AG04450 (cell line): ENCODE measurements around the gene SEC16A. TPM values are rescaled to one million over a fixed set of nuclear protein-coding genes. Genes with fewer than 3 reads are reported as not detected.

ENCODE experiments used
- CTCF ChIA-PET: fragments of 300-600, 350-600 bp; formaldehyde crosslinking; extraction: SDS; loops from one replicate; lab custom pipeline; 2022; ENCODE audit warnings: antibody characterized with exemption, inconsistent platforms; lab: Charles Lee
- POLR2A ChIA-PET: fragments of 350-600 bp; formaldehyde crosslinking; extraction: SDS; loops from one replicate; lab custom pipeline; 2021; ENCODE audit warnings: antibody characterized with exemption, inconsistent platforms; lab: Yijun Ruan, JAX
- DNase-seq: peaks from one replicate; pipeline ENCODE4 v3.0.0-alpha.2; 2011; ENCODE audit warnings: low read depth, low spot score
- H3K27ac ChIP-seq: one replicate; pipeline ENCODE4 v1.5.1; 2012; ENCODE audit warnings: low read depth, low read length, control low read depth
- H3K27me3 ChIP-seq: one replicate; pipeline ENCODE4 v1.6.0; 2012; ENCODE audit warnings: low read length; ENCODE audit not compliant: control insufficient read depth, insufficient read depth
- H3K4me3 ChIP-seq: 2 replicates; pipeline ENCODE4 v1.5.1; 2011; ENCODE audit warnings: mild to moderate bottlenecking, low read depth, low read length, control low read depth
- H3K9me3 ChIP-seq: 2 replicates; pipeline ENCODE4 v1.5.1; 2012; ENCODE audit warnings: low read length; ENCODE audit not compliant: control insufficient read depth, insufficient read depth
- CTCF ChIP-seq: IDR thresholded peaks from 2 replicates; pipeline ENCODE4 v1.5.1; 2011; ENCODE audit warnings: low read depth, low read length, control low read depth, inconsistent platforms
- polyA plus RNA-seq: library from polyadenylated mRNA; depleted of rRNA; stranded (reverse); fragments of >200 nt; gene quantifications from 2 replicates; pipeline ENCODE4 v1.2.3, GENCODE V29; 2011

Gene SEC16A
- polyA plus RNA-seq, 1 experiment = 23.2 TPM

- ChIA-PET CTCF (no interaction called here), POLR2A (no interaction called here)
- TF ChIP-seq CTCF = no peak
- no peak overlapping the region for H3K4me3 ChIP-seq
- H3K27ac ChIP-seq = no peak overlapping the region
- no peaks in the 10 kb centered on the region for H3K27me3 ChIP-seq
- DNase-seq = no peak
- no peaks in the 10 kb centered on the region for H3K9me3 ChIP-seq
These were observed 26.6 kb downstream of the SEC16A start for GRCh38 chr9:136456258-136456657.

GRCh38 chr9:136455043-136456002, 27.5 kb downstream of the SEC16A start:
- no peak overlapping the region for H3K4me3 ChIP-seq
- CTCF ChIA-PET = no interaction called here

DNA sequence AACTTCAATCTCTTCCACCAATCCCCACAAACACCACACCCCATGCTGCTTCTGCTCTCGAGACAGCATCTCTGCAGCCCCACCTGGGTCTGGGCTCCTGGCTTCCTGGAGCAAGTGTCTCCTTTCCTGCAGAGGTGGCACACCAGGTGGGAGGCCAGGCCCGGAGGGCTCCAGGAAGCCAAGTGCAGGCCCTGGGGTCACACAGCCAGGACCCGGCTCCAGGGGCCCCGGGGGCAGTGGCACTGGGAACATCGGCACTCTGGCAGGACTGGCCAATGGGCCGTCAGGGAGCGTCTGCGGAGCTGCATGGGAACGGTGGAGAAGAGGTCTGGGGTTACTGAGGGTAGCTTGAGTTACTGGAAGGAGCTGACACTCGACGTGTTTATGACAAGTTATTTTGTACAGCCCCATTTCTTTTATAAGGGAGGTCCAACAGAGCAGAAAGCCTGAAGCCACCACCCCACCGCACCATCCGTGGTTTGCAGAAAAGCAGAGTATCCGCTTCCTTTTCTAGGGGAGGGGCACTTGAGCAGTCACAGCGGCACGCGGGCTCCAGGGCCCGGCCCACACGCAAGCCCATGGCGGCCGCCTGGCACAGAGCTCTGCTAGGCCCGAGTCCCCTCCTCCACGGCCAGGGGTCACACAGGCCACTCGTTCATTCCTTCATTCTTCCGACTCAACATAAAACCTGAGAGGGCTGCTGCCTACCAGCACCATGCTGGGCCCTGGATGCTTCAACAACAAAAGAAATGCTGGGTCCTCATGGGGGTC, 28.6 kb downstream of the SEC16A start:
- no peak for TF ChIP-seq CTCF
- CTCF ChIA-PET = interaction anchor here (1.0 kb wide), 1 partner anchor 14 kb away, joined by 3 read pairs; no protein-coding TSS in a partner anchor
- POLR2A ChIA-PET = interaction anchor here (0.6 kb wide), 1 partner anchor 262 kb away, joined by 17 read pairs; no protein-coding TSS in a partner anchor
- no peak overlapping the region for H3K4me3 ChIP-seq
- H3K9me3 ChIP-seq = no peaks in the 10 kb centered on the region
- H3K27me3 ChIP-seq = no peaks in the 10 kb centered on the region
- H3K27ac ChIP-seq = no peak overlapping the region
- DNase-seq = no peak

More at GRCh38 chr9:136455043-136456002, 27.5 kb downstream of the SEC16A start:
- TF ChIP-seq CTCF = no peak
- POLR2A ChIA-PET = interaction anchor here (0.6 kb wide), 1 partner anchor 261 kb away, joined by 17 read pairs; no protein-coding TSS in a partner anchor
- Histone ChIP-seq H3K27me3 (no peaks in the 10 kb centered on the region), H3K27ac (no peak overlapping the region), H3K9me3 (no peaks in the 10 kb centered on the region)
- no peak for DNase-seq

GRCh38 chr9:136453326-136453725, 29.5 kb downstream of the SEC16A start:
- H3K27me3 ChIP-seq = no peaks in the 10 kb centered on the region
- no peak for DNase-seq
- POLR2A ChIA-PET = no interaction called here
- no peak for TF ChIP-seq CTCF
- no peak overlapping the region for H3K27ac ChIP-seq
- H3K4me3 ChIP-seq = no peak overlapping the region
- no peaks in the 10 kb centered on the region for H3K9me3 ChIP-seq
- CTCF ChIA-PET = interaction anchor here (1.0 kb wide), 1 partner anchor 13 kb away, joined by 3 read pairs; no protein-coding TSS in a partner anchor
